GM23338 (cell line): ENCODE results near the gene OR10X1. TPM values are rescaled to one million over a fixed set of nuclear protein-coding genes. Genes with fewer than 3 reads are reported as not detected.

Experiments used
- ATAC-seq: fragments of 200-7000 bp; cut with Tn5 transposase; 3 replicates; pipeline ENCODE4 v1.9.1; 2020
- DNase-seq: peaks from one replicate; pipeline ENCODE4 v3.0.0-alpha.2; 2015; ENCODE audit warnings: low spot score
- H2AFZ ChIP-seq: fragments of 200-600 bp; sonication (generic); 2 replicates; pipeline ENCODE4 v1.8.0; 2016; ENCODE audit warnings: antibody characterized with exemption, mild to moderate bottlenecking, moderate library complexity
- H3F3A ChIP-seq: fragments of 200-600 bp; sonication (generic); replicated peaks from 2 replicates; pipeline ENCODE4 v1.8.0; 2017; ENCODE audit warnings: antibody characterized with exemption, mixed run types, low read depth
- H3K27ac ChIP-seq: fragments of 200-600 bp; sonication (generic); 2 replicates; pipeline ENCODE4 v1.6.1; 2016; ENCODE audit warnings: low read depth
- H3K27me3 ChIP-seq: fragments of 200-600 bp; sonication (generic); 2 replicates; pipeline ENCODE4 v1.8.0; 2016; ENCODE audit warnings: mild to moderate bottlenecking, mixed run types, moderate library complexity; ENCODE audit not compliant: insufficient read depth
- H3K36me3 ChIP-seq: fragments of 200-600 bp; sonication (generic); 2 replicates; pipeline ENCODE4 v1.8.0; 2016; ENCODE audit warnings: mild to moderate bottlenecking; ENCODE audit not compliant: insufficient read depth
- H3K4me1 ChIP-seq: fragments of 200-600 bp; sonication (generic); 2 replicates; pipeline ENCODE4 v1.8.0; 2016; ENCODE audit warnings: mild to moderate bottlenecking, moderate library complexity; ENCODE audit not compliant: insufficient read depth
- H3K4me2 ChIP-seq: fragments of 200-600 bp; sonication (generic); 2 replicates; pipeline ENCODE4 v1.7.1; 2017; ENCODE audit warnings: mixed run types
- H3K4me3 ChIP-seq: fragments of 200-600 bp; sonication (generic); 2 replicates; pipeline ENCODE4 v1.6.1; 2016; ENCODE audit warnings: mixed run types
- H3K79me2 ChIP-seq: fragments of 200-600 bp; sonication (generic); replicated peaks from 2 replicates; pipeline ENCODE4 v1.8.0; 2017; ENCODE audit warnings: mild to moderate bottlenecking; ENCODE audit not compliant: insufficient read depth
- H3K9me2 ChIP-seq: fragments of 200-600 bp; sonication (generic); 2 replicates; pipeline ENCODE4 v1.8.0; 2017; ENCODE audit not compliant: insufficient read depth
- H4K20me1 ChIP-seq: fragments of 200-600 bp; sonication (generic); replicated peaks from 2 replicates; pipeline ENCODE4 v1.8.0; 2017; ENCODE audit warnings: mild to moderate bottlenecking; ENCODE audit not compliant: insufficient read depth
- H3K27ac Mint-ChIP-seq: 2 replicates; pipeline ENCODE4 v1.8.0; 2020; ENCODE audit warnings: inconsistent platforms, mild to moderate bottlenecking, moderate library complexity, mixed read lengths
- H3K27me3 Mint-ChIP-seq: 3 replicates; pipeline ENCODE4 v1.8.0; 2022; ENCODE audit warnings: low read depth, mild to moderate bottlenecking, moderate library complexity, mixed read lengths, inconsistent platforms; ENCODE audit not compliant: insufficient read depth, poor library complexity
- H3K36me3 Mint-ChIP-seq: 3 replicates; pipeline ENCODE4 v1.8.0; 2021; ENCODE audit warnings: low read depth, mild to moderate bottlenecking, inconsistent platforms, moderate library complexity, mixed read lengths
- H3K4me1 Mint-ChIP-seq: 3 replicates; pipeline ENCODE4 v1.8.0; 2020; ENCODE audit warnings: mild to moderate bottlenecking, inconsistent platforms, mixed read lengths
- H3K4me3 Mint-ChIP-seq: 3 replicates; pipeline ENCODE4 v1.8.0; 2021; ENCODE audit warnings: moderate library complexity, mild to moderate bottlenecking, inconsistent platforms, mixed read lengths
- H3K9me3 Mint-ChIP-seq: 3 replicates; pipeline ENCODE4 v1.8.0; 2020; ENCODE audit warnings: moderate library complexity, mild to moderate bottlenecking, inconsistent platforms, mixed read lengths
- CREB1 ChIP-seq: fragments of 250-450 bp; sonication (Bioruptor Pico); IDR thresholded peaks from 2 replicates; pipeline ENCODE4 v1.5.0; 2020; ENCODE audit warnings: low read depth, mild to moderate bottlenecking, moderate library complexity
- CTCF ChIP-seq, 2 experiments: fragments of 200-600 bp in 1 of 2; sonication (generic) in 1 of 2; conservative IDR thresholded peaks; 2 replicates each; pipeline versions ENCODE4 v1.5.1 to v1.6.1; 2016 to 2017; ENCODE audit warnings: antibody characterized with exemption in 2 of 2, low read depth in 2 of 2, mild to moderate bottlenecking in 2 of 2, moderate library complexity in 1 of 2
- ETS1 ChIP-seq: IDR thresholded peaks from 2 replicates; pipeline ENCODE4 v1.6.1; 2016; ENCODE audit warnings: antibody characterized with exemption
- EZH2 ChIP-seq: fragments of 200-600 bp; sonication (generic); IDR thresholded peaks from one replicate; pipeline ENCODE4 v1.8.0; 2017; ENCODE audit warnings: antibody characterized with exemption, mild to moderate bottlenecking, low read depth; ENCODE audit not compliant: unreplicated experiment
- EZH2phosphoT487 ChIP-seq: fragments of 200-600 bp; sonication (generic); IDR thresholded peaks from one replicate; pipeline ENCODE4 v1.8.1; 2018; ENCODE audit warnings: antibody characterized with exemption; ENCODE audit not compliant: unreplicated experiment
- JUNB ChIP-seq: IDR thresholded peaks from one replicate; pipeline ENCODE4 v1.6.1; 2016; ENCODE audit warnings: antibody characterized with exemption; ENCODE audit not compliant: unreplicated experiment
- NANOG ChIP-seq: IDR thresholded peaks from 2 replicates; pipeline ENCODE4 v1.6.1; 2016; ENCODE audit warnings: antibody characterized with exemption, borderline replicate concordance
- POLR2AphosphoS5 ChIP-seq: IDR thresholded peaks from 2 replicates; pipeline ENCODE4 v1.6.1; 2016; ENCODE audit warnings: antibody characterized with exemption, low read depth
- REST ChIP-seq: IDR thresholded peaks from one replicate; pipeline ENCODE4 v1.6.1; 2018; ENCODE audit warnings: antibody characterized with exemption; ENCODE audit not compliant: unreplicated experiment
- STAT1 ChIP-seq: IDR thresholded peaks from one replicate; pipeline ENCODE4 v1.6.1; 2016; ENCODE audit warnings: antibody characterized with exemption; ENCODE audit not compliant: unreplicated experiment
- ZNF114 ChIP-seq: fragments of 250-450 bp; sonication (Bioruptor Pico); IDR thresholded peaks from 2 replicates; pipeline ENCODE4 v1.5.0; 2020; ENCODE audit warnings: mild to moderate bottlenecking, moderate library complexity
- ZNF331 ChIP-seq: fragments of 250-450 bp; sonication (Bioruptor Pico); IDR thresholded peaks from 2 replicates; pipeline ENCODE4 v1.5.0; 2020; ENCODE audit warnings: low read depth, mild to moderate bottlenecking, moderate library complexity
- ZNF462 ChIP-seq: fragments of 250-450 bp; sonication (Bioruptor Pico); IDR thresholded peaks from 2 replicates; pipeline ENCODE4 v1.5.0; 2020; ENCODE audit warnings: mild to moderate bottlenecking, moderate library complexity
- polyA plus RNA-seq: library from polyadenylated mRNA; unstranded; fragments of >200 nt; fragmentation: Nextera tagmentation; extraction: Ambion mirVana; gene quantifications from 2 replicates; pipeline ENCODE4 v1.2.1, GENCODE V29; 2016
- total RNA-seq: library from RNA; depleted of rRNA; stranded (reverse); fragments of >200 nt; shearing (Covaris generic); gene quantifications from 2 replicates; pipeline ENCODE4 v1.2.3, GENCODE V29; 2014

OR10X1 gene
- total and polyA plus RNA-seq, 2 experiments from 2014 or later, result not detected

- no peak for ATAC-seq
- Histone ChIP-seq H3F3A (no peaks in the 10 kb centered on the region), H3K36me3 (no peaks in the 10 kb centered on the region), H3K4me1 (peaks cover 7% of the 10 kb centered on the region), H3K4me3 (no peak within 1 kb of the TSS), H4K20me1 (no peaks in the 10 kb centered on the region), H3K9me2 (peaks cover 7% of the 10 kb centered on the region; the same call in 1 of the 2 replicates), H3K4me2 (no peak within 1 kb of the TSS), H3K27ac (no peak within 1 kb of the TSS), H3K79me2 (no peaks in the 10 kb centered on the region), H3K27me3 (no peaks in the 10 kb centered on the region), H2AFZ (peak within 1 kb of the TSS; percentile 19; the same call in 1 of the 2 replicates)
- Mint-ChIP-seq H3K9me3 (no peaks in the 10 kb centered on the region), H3K36me3 (no peaks in the 10 kb centered on the region), H3K27ac (no peak within 1 kb of the TSS), H3K27me3 (no peaks in the 10 kb centered on the region), H3K4me1 (peaks cover 5% of the 10 kb centered on the region; the same call in 2 of the 3 replicates), H3K4me3 (no peak within 1 kb of the TSS)
- no peak for TF ChIP-seq EZH2
- no peak for TF ChIP-seq STAT1
- TF ChIP-seq POLR2AphosphoS5, result no peak
- TF ChIP-seq EZH2phosphoT487, result no peak
- no peak for TF ChIP-seq ETS1
- TF ChIP-seq CREB1 (CRISPR knock-in tag), result no peak
- no peak for TF ChIP-seq ZNF114 (CRISPR knock-in tag)
- no peak for TF ChIP-seq ZNF462 (CRISPR knock-in tag)
- no peak for TF ChIP-seq REST
- TF ChIP-seq NANOG, result no peak
- no peak for TF ChIP-seq CTCF (conservative IDR thresholded peaks at IDR 0.05; ENCODE audit: low read depth in 2 of 2)
- no peak for TF ChIP-seq JUNB
- TF ChIP-seq ZNF331, result no peak
- no peak for DNase-seq
These were observed 25.3 kb upstream of the OR10X1 start, which contains the start of gene OR10Z1 for GRCh38 chr1:158604968-158605367. TSS of gene OR10Z1 (plus strand) at chr1:158605268. CDS start at chr1:158606439, 1,171 bp downstream.
